DOHH2 (cell line): ENCODE data around the gene TUFT1.

Experiments used
- H3F3A ChIP-seq: fragments of 200-600 bp; sonication (generic), shearing (Covaris generic); 2 replicates; pipeline ENCODE4 v1.6.0; 2016; ENCODE audit warnings: antibody characterized with exemption, mild to moderate bottlenecking; ENCODE audit not compliant: control insufficient read depth, insufficient read depth
- H3K27ac ChIP-seq: fragments of 200-600 bp; sonication (generic); 2 replicates; pipeline ENCODE4 v1.5.1; 2014; ENCODE audit warnings: low read depth, mild to moderate bottlenecking, low read length, moderate library complexity
- H3K27me3 ChIP-seq: fragments of 200-600 bp; sonication (generic); 2 replicates; pipeline ENCODE4 v1.6.1; 2014; ENCODE audit warnings: mild to moderate bottlenecking, low read length, mixed read lengths; ENCODE audit not compliant: control insufficient read depth
- H3K36me3 ChIP-seq: fragments of 200-600 bp; sonication (generic); 2 replicates; pipeline ENCODE4 v1.6.1; 2014; ENCODE audit warnings: mild to moderate bottlenecking, low read length, moderate library complexity, mixed read lengths; ENCODE audit not compliant: control insufficient read depth
- H3K4me1 ChIP-seq: fragments of 200-600 bp; sonication (generic); 2 replicates; pipeline ENCODE4 v1.6.1; 2014; ENCODE audit warnings: mild to moderate bottlenecking, low read length, mixed read lengths; ENCODE audit not compliant: control insufficient read depth
- H3K4me2 ChIP-seq: fragments of 200-600 bp; sonication (generic); 2 replicates; pipeline ENCODE4 v1.6.0; 2014; ENCODE audit warnings: mild to moderate bottlenecking, low read length, moderate library complexity
- H3K4me3 ChIP-seq: fragments of 200-600 bp; sonication (generic); 2 replicates; pipeline ENCODE4 v1.5.1; 2014; ENCODE audit warnings: mild to moderate bottlenecking, low read length, mixed read lengths
- H3K79me2 ChIP-seq: fragments of 200-600 bp; sonication (generic); 2 replicates; pipeline ENCODE4 v1.6.1; 2014; ENCODE audit warnings: mild to moderate bottlenecking, low read length, mixed read lengths; ENCODE audit not compliant: control insufficient read depth
- H3K9me2 ChIP-seq: fragments of 200-600 bp; sonication (generic); replicated peaks from 2 replicates; pipeline ENCODE4 v1.6.1; 2014; ENCODE audit warnings: mild to moderate bottlenecking, low read length, mixed read lengths; ENCODE audit not compliant: control insufficient read depth
- H3K9me3 ChIP-seq: fragments of 200-600 bp; sonication (generic); 2 replicates; pipeline ENCODE4 v1.6.1; 2014; ENCODE audit warnings: antibody characterized with exemption, low read length, mixed read lengths; ENCODE audit not compliant: control insufficient read depth, insufficient read depth
- H4K20me1 ChIP-seq: fragments of 200-600 bp; sonication (generic); 2 replicates; pipeline ENCODE4 v1.6.0; 2014; ENCODE audit warnings: low read depth, mild to moderate bottlenecking, antibody characterized with exemption, low read length, moderate library complexity; ENCODE audit not compliant: control insufficient read depth, insufficient read depth
- CTCF ChIP-seq: fragments of 200-600 bp; sonication (generic); IDR thresholded peaks from one replicate; pipeline ENCODE4 v1.5.1; 2014; ENCODE audit warnings: antibody characterized with exemption, mild to moderate bottlenecking, low read depth, low read length; ENCODE audit not compliant: poor library complexity, severe bottlenecking
- EZH2phosphoT487 ChIP-seq: fragments of 200-600 bp; sonication (generic); IDR thresholded peaks from 2 replicates; pipeline ENCODE4 v1.6.1; 2017; ENCODE audit warnings: borderline replicate concordance, mild to moderate bottlenecking, antibody characterized with exemption, low read length, moderate library complexity, mixed read lengths

TUFT1 gene

DNA sequence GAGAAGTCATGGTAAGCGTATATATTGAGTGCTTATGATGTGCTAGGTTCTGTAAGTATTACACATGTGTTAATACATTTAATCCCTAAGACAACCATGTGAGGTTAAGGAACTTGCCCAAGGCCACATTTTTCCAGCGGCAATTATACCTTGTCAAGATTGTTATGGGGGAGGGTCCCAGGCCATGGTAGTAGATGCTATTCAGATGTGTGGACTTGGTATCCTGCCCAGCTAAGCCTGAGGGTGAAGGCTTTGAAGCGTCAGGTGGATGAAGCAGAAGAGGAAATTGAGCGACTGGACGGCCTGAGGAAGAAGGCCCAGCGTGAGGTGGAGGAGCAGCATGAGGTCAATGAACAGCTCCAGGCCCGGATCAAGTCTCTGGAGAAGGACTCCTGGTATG is 3.6 kb upstream of the TUFT1 start:
- H3F3A ChIP-seq = no peaks in the 10 kb centered on the region

DNA sequence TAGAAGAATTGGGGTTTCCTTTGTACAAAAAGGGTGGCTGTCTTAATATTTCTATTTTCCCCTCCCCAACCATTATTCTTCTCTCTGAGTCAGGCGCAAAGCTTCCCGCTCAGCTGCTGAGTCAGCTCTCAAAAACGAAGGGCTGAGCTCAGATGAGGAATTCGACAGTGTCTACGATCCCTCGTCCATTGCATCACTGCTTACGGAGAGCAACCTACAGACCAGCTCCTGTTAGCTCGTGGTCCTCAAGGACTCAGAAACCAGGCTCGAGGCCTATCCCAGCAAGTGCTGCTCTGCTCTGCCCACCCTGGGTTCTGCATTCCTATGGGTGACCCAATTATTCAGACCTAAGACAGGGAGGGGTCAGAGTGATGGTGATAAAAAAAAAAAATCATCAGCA is 3.0 kb upstream of the TUFT1 start:
- no peaks in the 10 kb centered on the region for H4K20me1 ChIP-seq
- no peak for TF ChIP-seq CTCF
- no peak for TF ChIP-seq EZH2phosphoT487

More for the DNA sequence above, 3.6 kb upstream of the TUFT1 start:
- no peaks in the 10 kb centered on the region for H3K79me2 ChIP-seq
- TF ChIP-seq EZH2phosphoT487 (no peak), CTCF (no peak)
- no peaks in the 10 kb centered on the region for H3K9me3 ChIP-seq
- no peaks in the 10 kb centered on the region for H3K9me2 ChIP-seq
- H3K4me1 ChIP-seq = peaks cover 21% of the 10 kb centered on the region
- H3K36me3 ChIP-seq = no peaks in the 10 kb centered on the region
- no peak overlapping the region for H3K4me2 ChIP-seq
- H4K20me1 ChIP-seq = no peaks in the 10 kb centered on the region
- peaks cover 11% of the 10 kb centered on the region for H3K27me3 ChIP-seq
- no peak overlapping the region for H3K4me3 ChIP-seq
- no peak overlapping the region for H3K27ac ChIP-seq

GRCh38 chr1:151539321-151540020 is 638 bp upstream of the TUFT1 start:
- no peaks in the 10 kb centered on the region for H3K9me3 ChIP-seq
- H3K4me2 ChIP-seq = peak overlapping the region; percentile 87
- no peaks in the 10 kb centered on the region for H3K9me2 ChIP-seq
- no peak for TF ChIP-seq CTCF
- no peak for TF ChIP-seq EZH2phosphoT487
- peaks cover 21% of the 10 kb centered on the region for H3K4me1 ChIP-seq
- peak overlapping the region; percentile 47 for H3K27ac ChIP-seq
- H4K20me1 ChIP-seq = no peaks in the 10 kb centered on the region
- no peaks in the 10 kb centered on the region for H3K36me3 ChIP-seq
- H3K27me3 ChIP-seq = peaks cover 18% of the 10 kb centered on the region
- H3F3A ChIP-seq = no peaks in the 10 kb centered on the region
- H3K79me2 ChIP-seq = no peaks in the 10 kb centered on the region
- peak overlapping the region; percentile 76 for H3K4me3 ChIP-seq

More for the DNA sequence above, 3.0 kb upstream of the TUFT1 start:
- no peaks in the 10 kb centered on the region for H3K9me2 ChIP-seq
- peaks cover 21% of the 10 kb centered on the region for H3K4me1 ChIP-seq
- H3K79me2 ChIP-seq = no peaks in the 10 kb centered on the region
- no peaks in the 10 kb centered on the region for H3K36me3 ChIP-seq
- no peak overlapping the region for H3K4me2 ChIP-seq
- no peak overlapping the region for H3K4me3 ChIP-seq
- no peaks in the 10 kb centered on the region for H3K9me3 ChIP-seq
- peaks cover 15% of the 10 kb centered on the region for H3K27me3 ChIP-seq
- no peaks in the 10 kb centered on the region for H3F3A ChIP-seq
- H3K27ac ChIP-seq = no peak overlapping the region
